Measurements from ENCODE around the gene ZC3H8. TPM values are rescaled to one million over a fixed set of nuclear protein-coding genes. Genes with fewer than 3 reads are reported as not detected.

Gene ZC3H8
- total RNA-seq, 1 donor from 2014 or later: 7.5 TPM

DNA sequence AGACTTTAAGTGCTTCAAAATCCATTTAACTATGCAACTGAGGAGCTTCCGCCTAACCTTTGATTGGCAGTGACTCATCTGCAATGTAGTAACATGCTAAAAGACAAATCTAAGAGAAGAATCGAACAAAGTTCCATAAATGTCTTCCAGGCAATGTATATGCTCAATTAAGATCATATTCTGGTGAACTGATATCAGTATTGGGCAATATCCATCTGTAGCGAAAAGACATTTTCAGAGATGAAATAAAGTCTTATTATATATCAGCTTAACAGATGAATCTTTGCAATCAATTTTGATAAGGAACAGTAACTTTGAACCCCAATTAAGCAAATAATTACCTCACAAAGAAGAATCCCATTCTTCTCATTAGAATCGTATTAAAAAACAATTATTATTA lies 11.6 kb downstream of the ZC3H8 start:
- H3K36me3 Mint-ChIP-seq (ENCODE audit: low read depth, unreplicated experiment): peaks cover 21% of the 10 kb centered on the region
- no peaks in the 10 kb centered on the region for H3K36me3 ChIP-seq (ENCODE audit: insufficient read depth, low read length)
- TF ChIP-seq EZH2 (IDR thresholded peaks at IDR 0.05; ENCODE audit: insufficient read depth, low read length) (no peak), CTCF (IDR thresholded peaks at IDR 0.05; ENCODE audit: insufficient read depth, low read depth, low read length) (no peak)
- no peaks in the 10 kb centered on the region for H3K27me3 Mint-ChIP-seq (ENCODE audit: low read depth, unreplicated experiment)
- peaks cover 2% of the 10 kb centered on the region for H3K9me3 Mint-ChIP-seq (ENCODE audit: unreplicated experiment)
- DNase-seq (ENCODE audit: low read depth) (no peak), FAIRE-seq (no peak)
- no peaks in the 10 kb centered on the region for H3K27me3 ChIP-seq (ENCODE audit: insufficient read depth, low read length)
- H4K20me1 ChIP-seq (ENCODE audit: insufficient read depth, low read length): no peaks in the 10 kb centered on the region
- no peak overlapping the region for H3K4me2 ChIP-seq (ENCODE audit: low read length)
- no peak overlapping the region for H3K27ac ChIP-seq (ENCODE audit: low read depth, low read length)
- H2AFZ ChIP-seq (ENCODE audit: low read depth, low read length): no peak overlapping the region
- no peak overlapping the region for H3K9ac ChIP-seq (ENCODE audit: low read length)
- H3K4me1 ChIP-seq (ENCODE audit: insufficient read depth, low read length): no peaks in the 10 kb centered on the region
- no peaks in the 10 kb centered on the region for H3K4me1 Mint-ChIP-seq (ENCODE audit: low read depth, unreplicated experiment)
- no peaks in the 10 kb centered on the region for H3K79me2 ChIP-seq (ENCODE audit: insufficient read depth, low read length)
- no peaks in the 10 kb centered on the region for H3K9me3 ChIP-seq (ENCODE audit: insufficient read depth, low read depth, low read length)
- no peak overlapping the region for H3K4me3 Mint-ChIP-seq (ENCODE audit: unreplicated experiment)
- H3K4me3 ChIP-seq (ENCODE audit: insufficient read depth, low read depth, low read length): no peak overlapping the region
- no peak overlapping the region for H3K27ac Mint-ChIP-seq (ENCODE audit: unreplicated experiment)

DNA sequence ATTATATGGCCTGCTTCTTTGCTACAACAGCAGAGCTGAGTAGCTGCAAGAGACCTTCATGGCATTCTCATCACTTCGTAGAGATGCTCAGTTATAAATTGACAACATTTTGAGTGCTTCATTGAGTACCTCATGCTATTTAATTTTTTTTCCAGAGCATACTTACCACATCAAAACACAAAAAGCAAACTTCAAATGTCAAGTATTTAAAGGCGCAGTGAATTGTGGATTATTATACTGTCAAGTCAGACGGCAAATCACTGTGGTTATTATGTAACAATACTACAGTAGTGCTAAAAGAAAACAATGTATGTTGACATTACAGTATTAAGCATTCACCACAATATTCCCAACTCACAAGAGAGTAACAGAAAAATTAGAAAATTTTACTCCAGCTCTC lies 12.5 kb downstream of the ZC3H8 start:
- Histone ChIP-seq H3K4me1 (ENCODE audit: insufficient read depth, low read length) (no peaks in the 10 kb centered on the region), H3K9ac (ENCODE audit: low read length) (no peak overlapping the region), H3K79me2 (ENCODE audit: insufficient read depth, low read length) (no peaks in the 10 kb centered on the region), H3K4me3 (ENCODE audit: insufficient read depth, low read depth, low read length) (no peak overlapping the region), H3K36me3 (ENCODE audit: insufficient read depth, low read length) (no peaks in the 10 kb centered on the region), H4K20me1 (ENCODE audit: insufficient read depth, low read length) (no peaks in the 10 kb centered on the region), H3K4me2 (ENCODE audit: low read length) (no peak overlapping the region), H3K27me3 (ENCODE audit: insufficient read depth, low read length) (no peaks in the 10 kb centered on the region), H3K27ac (ENCODE audit: low read depth, low read length) (no peak overlapping the region), H2AFZ (ENCODE audit: low read depth, low read length) (no peak overlapping the region), H3K9me3 (ENCODE audit: insufficient read depth, low read depth, low read length) (no peaks in the 10 kb centered on the region)
- Mint-ChIP-seq H3K9me3 (ENCODE audit: unreplicated experiment) (peaks cover 2% of the 10 kb centered on the region), H3K27me3 (ENCODE audit: low read depth, unreplicated experiment) (no peaks in the 10 kb centered on the region), H3K4me1 (ENCODE audit: low read depth, unreplicated experiment) (no peaks in the 10 kb centered on the region), H3K36me3 (ENCODE audit: low read depth, unreplicated experiment) (peaks cover 17% of the 10 kb centered on the region), H3K27ac (ENCODE audit: unreplicated experiment) (no peak overlapping the region), H3K4me3 (ENCODE audit: unreplicated experiment) (no peak overlapping the region)
- DNase-seq (ENCODE audit: low read depth): no peak
- no peak for FAIRE-seq
- TF ChIP-seq EZH2 (IDR thresholded peaks at IDR 0.05; ENCODE audit: insufficient read depth, low read length) (no peak), CTCF (IDR thresholded peaks at IDR 0.05; ENCODE audit: insufficient read depth, low read depth, low read length) (no peak)

DNA sequence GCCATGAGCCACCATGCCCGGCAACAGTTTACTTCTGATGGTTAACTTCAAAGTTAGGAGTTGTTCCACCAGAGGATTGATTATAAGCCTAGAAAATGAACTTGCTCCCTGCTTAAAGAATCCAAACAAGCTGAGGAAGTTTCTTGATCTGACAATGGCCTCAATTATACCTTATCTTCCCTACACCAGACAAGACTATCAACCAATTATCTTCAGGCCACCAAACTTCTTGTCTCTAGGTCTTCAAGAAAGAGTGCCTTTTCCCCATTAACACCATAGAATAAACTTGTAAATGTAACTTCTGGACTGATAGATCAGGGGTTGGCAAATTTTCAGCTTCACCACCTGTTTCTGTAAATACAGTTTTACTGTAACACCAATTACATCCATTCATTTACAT lies 15.0 kb downstream of the ZC3H8 start:
- H3K4me2 ChIP-seq (ENCODE audit: low read length): no peak overlapping the region
- H3K4me1 ChIP-seq (ENCODE audit: insufficient read depth, low read length): no peaks in the 10 kb centered on the region
- TF ChIP-seq CTCF (IDR thresholded peaks at IDR 0.05; ENCODE audit: insufficient read depth, low read depth, low read length) (no peak), EZH2 (IDR thresholded peaks at IDR 0.05; ENCODE audit: insufficient read depth, low read length) (no peak)
- no peak overlapping the region for H2AFZ ChIP-seq (ENCODE audit: low read depth, low read length)
- no peaks in the 10 kb centered on the region for H3K79me2 ChIP-seq (ENCODE audit: insufficient read depth, low read length)
- H4K20me1 ChIP-seq (ENCODE audit: insufficient read depth, low read length): no peaks in the 10 kb centered on the region
- Mint-ChIP-seq H3K9me3 (ENCODE audit: unreplicated experiment) (no peaks in the 10 kb centered on the region), H3K27ac (ENCODE audit: unreplicated experiment) (no peak overlapping the region), H3K27me3 (ENCODE audit: low read depth, unreplicated experiment) (no peaks in the 10 kb centered on the region), H3K4me1 (ENCODE audit: low read depth, unreplicated experiment) (no peaks in the 10 kb centered on the region), H3K4me3 (ENCODE audit: unreplicated experiment) (no peak overlapping the region), H3K36me3 (ENCODE audit: low read depth, unreplicated experiment) (peaks cover 3% of the 10 kb centered on the region)
- FAIRE-seq (no peak), DNase-seq (ENCODE audit: low read depth) (no peak)
- no peak overlapping the region for H3K4me3 ChIP-seq (ENCODE audit: insufficient read depth, low read depth, low read length)
- no peak overlapping the region for H3K27ac ChIP-seq (ENCODE audit: low read depth, low read length)
- H3K9me3 ChIP-seq (ENCODE audit: insufficient read depth, low read depth, low read length): no peaks in the 10 kb centered on the region
- H3K9ac ChIP-seq (ENCODE audit: low read length): no peak overlapping the region
- H3K27me3 ChIP-seq (ENCODE audit: insufficient read depth, low read length): no peaks in the 10 kb centered on the region
- no peaks in the 10 kb centered on the region for H3K36me3 ChIP-seq (ENCODE audit: insufficient read depth, low read length)

Measured in astrocyte (in vitro differentiated cells and primary cell).